A204.1 (cell line): ENCODE measurements around the gene FOXS1.
"Not testable (repeated sequence)": the region's sequence is repeated elsewhere in the genome, so short reads cannot be mapped to it uniquely, and the experiment has no call there.

ENCODE experiments used
- FAIRE-seq: peaks from 2 replicates; lab custom pipeline; 2012; peaks lifted over from hg19 to GRCh38; lab: Jason Lieb, UNC

Gene FOXS1

DNA sequence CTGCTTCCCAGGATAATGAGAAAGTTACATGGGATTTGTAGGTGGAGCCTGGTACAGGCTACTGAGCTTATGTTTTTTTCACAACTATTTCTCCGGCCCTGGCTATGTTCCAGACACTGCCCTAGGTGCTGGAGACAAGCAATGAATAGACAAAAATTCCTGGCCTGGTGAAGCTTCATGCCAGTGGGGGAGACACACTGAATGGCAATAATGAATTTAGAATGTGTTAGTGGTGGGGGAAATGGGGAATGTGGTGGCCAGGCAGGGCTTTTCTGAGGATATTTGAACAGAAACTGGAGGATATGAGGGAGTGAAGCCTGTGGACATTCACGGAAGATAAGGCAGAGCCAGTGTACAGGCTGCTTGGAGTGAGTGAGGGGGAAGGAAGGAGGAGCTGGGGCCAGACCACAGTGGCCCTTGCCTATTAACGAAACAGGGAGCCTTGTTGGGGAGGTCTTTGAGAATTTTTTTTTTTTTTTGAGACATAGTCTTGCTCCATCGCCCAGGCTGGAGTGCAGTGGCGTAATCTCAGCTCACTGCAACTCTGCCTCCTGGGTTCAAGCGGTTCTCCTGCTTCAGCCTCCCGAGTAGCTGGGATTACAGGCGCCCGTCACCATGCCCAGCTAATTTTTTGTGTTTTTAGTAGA, 6.6 kb downstream of the FOXS1 start:
- no peak for FAIRE-seq

DNA sequence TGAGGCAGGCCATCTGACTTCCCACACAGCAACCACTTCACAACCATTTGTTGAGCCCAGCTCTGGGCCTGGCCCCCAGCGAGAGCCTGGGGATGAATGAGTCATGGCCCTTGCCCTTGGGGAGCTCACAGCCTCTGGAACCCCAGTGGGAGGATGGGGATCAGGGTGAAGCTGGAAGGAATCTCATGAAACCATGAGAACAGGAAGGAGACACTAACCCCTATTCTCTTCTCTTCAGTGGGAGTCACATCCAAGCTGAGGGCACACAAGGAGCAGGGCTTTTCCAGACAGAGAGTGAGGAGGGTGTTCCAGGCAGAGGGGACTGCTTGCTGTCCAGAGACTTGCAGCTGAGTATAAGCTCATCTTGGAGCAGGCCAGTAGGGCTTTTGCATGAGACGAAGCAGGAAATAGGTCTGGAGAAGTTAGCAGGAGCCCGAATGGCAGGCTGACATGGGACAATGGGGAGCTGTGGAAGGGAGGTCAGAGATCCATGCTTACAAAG, 7.5 kb downstream of the FOXS1 start:
- no peak for FAIRE-seq

DNA sequence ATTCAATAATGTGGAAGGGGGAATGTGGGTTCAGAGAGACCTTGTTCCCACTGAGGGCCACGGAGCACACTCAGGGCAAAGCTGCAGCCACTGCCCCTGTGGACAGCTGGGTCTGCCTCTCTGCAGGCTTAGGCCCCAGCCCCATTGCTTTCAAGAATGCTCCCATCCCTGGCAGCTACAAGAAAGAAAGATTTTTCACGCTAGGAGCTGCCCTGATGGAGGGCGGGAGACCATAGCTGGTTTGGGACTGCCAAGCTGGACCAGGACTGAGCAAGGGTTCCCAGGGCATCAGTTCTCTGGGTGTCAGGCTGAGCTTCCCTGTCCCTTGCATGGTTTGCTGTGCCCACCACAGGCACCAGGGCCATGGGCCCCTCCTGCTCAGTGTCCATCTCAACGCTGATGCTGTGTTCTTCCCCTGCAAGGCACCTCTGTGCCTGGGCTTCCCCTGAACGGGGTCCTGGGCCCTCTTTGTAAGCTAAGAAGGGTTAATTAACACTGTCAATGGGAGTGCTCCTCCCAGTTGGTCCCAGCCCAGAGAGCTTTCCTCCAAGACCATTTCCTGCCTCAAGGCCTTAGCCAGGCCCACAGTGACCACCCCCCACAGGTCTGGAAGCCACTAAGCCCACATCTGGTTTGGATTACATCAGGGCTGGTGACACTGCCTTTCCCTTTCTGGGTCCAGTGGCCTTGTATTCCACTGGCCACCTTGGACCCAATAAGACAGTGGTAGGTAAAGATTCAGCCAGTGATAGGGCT, 8.4 kb downstream of the FOXS1 start:
- FAIRE-seq, result no peak

DNA sequence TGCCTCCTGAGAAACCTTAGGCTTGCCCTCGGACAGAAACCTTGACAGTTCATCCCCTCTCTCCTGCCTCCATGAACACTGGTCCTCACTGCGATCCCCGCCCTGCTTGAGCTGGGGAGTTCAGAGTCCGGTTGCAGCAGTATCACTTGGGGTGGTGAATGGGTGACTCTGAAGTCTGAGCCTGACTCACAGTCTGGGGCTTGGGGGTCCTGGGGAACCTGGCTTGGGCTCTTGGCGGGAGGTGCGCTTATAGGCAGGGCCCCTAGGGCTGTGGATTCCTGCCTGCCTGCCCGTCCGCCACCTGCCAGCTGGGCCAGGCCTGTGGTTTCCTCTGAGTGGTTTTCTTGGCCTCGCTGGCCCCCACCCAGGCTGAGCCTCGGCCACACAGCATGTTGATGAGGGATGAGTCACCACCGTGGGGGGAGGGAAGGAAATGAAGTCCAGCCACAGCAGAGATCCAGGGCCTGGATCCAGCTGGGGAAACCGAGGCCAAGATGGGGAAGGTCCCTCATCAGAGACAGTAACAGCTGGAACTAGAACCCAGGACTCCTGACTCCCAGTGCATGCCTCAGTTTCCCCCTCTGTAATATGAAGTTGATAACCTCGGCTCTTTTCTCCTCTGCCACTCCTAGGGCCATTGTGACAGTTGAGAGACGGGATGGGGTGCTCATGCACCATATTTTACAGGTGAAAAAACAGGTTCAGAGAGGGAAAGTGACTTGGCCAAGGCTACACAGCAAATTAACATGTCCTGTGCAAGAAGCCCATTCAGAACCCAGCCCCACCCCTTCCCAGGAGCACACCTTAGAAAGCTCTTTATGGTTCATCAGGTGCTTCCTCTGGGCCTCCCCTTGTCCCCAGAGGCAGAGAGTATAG, 9.2 kb downstream of the FOXS1 start:
- FAIRE-seq, result no peak

DNA sequence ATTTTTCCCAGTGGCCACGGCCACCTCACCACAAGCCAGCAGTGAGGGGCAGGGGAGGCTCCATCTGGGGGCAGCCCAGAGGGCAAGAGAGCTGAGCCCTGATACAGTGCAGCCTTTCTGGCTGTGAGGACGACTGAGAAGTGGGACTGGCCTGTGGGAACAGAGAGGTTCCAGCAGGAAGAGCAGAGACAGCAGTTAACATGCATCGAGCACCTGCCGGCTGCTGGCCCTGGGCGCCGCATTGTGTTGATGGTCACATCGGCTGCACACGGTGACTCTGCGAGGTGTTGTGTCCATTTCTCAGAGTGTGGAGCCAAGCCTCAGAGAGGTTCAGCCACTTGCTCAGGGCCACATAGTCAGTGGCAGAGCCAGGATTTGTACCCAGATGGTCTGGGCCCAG, 9.8 kb downstream of the FOXS1 start:
- no peak for FAIRE-seq

DNA sequence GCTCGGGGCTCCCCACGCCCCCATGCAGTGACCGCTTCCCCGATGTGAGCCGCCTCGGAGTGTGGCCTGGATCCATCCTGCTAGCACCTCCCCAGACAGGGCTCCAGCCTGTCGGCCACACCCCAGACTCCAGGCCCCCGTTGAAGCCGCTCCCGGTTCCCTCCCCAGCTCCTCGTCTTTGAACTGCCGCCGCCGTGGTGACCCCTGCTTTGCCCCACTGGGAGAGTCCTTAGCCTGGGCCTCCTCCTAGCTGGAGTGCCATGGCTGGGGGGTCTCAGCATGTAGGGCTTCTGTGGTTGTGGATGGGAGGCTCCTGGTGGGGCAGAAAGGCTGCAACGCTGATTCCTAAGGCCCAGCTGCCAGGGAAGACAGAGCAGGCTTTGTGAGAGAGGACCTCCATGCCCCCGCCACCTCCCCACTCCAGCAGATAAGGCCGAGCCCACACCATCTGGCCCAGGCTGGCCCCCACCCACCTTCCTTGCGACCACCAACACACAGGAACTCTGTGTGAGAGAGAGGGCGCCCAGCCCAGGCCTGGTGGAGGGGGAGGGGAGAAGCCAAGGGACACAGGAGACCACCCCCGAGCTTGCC, 11.4 kb downstream of the FOXS1 start:
- no peak for FAIRE-seq

DNA sequence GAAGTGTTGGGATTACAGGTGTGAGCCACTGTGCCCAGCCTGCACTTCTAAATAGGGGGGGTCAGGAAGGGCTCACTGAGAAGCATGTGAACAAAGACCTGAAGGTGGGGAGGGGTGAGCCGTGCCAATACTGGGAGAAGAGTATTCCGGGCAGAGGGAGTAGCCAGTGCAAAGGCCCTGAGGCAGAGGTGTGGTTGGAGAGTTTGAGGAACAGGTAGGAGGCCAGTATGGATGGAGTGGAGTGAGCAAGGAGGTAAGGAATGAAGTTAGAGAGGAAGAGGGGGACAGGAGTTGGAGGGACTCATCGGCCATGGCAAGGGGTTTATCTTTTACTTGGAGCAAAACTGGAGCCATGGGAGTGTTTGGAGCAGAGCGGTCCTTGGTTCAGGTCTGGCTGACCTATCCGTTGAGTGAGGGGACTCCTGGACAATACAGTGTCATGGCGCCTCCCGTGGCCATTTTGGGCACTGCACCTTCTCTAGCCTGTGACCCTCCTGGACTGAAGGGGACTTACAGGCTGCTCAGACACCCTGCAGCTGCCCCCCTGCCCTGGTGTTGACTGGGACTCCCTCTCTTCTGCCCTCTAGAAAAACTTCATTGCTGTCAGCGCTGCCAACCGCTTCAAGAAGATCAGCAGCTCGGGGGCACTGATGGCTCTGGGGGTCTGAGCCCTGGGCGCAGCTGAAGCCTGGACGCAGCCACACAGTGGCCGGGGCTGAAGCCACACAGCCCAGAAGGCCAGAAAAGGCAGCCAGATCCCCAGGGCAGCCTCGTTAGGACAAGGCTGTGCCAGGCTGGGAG, 12.1 kb downstream of the FOXS1 start:
- no peak for FAIRE-seq

DNA sequence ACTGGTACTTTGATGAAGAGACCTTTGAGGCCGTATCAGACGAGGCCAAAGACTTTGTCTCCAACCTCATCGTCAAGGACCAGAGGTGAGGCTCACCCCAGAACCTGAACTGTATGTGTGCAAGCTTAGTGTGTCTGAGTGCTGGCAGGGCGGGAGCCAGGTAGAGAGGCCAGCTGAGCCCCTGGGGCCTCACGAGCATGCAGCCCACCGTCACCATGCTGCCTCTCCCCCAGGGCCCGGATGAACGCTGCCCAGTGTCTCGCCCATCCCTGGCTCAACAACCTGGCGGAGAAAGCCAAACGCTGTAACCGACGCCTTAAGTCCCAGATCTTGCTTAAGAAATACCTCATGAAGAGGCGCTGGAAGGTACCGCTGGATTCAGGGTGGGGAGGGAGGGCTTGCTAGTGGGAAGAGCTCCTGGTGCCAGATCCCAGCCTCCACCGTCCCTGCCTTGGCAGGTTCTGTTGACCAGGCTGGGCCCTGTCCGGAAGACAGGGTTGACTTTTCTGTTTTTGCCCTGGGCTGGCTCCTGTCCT, 13.6 kb downstream of the FOXS1 start:
- no peak for FAIRE-seq

DNA sequence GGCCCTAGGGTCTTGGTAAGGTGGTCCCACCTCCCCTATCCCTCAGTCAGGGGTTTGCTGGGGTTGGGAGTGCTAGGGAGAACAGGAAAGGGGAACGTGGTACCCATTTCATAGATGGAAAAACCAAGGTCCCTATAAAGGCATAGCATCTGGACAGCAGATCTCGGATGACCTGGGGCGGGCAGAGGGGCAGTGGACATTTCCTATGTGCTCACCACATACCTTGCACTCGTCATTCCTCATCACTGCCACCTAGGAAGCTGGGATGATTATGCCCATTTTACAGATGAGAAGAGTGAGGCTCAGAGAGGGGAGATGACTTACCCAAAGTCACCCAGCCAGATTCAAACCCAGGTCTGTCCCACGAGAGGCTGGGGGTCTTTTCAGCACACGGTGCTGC, 14.2 kb downstream of the FOXS1 start:
- no peak for FAIRE-seq

DNA sequence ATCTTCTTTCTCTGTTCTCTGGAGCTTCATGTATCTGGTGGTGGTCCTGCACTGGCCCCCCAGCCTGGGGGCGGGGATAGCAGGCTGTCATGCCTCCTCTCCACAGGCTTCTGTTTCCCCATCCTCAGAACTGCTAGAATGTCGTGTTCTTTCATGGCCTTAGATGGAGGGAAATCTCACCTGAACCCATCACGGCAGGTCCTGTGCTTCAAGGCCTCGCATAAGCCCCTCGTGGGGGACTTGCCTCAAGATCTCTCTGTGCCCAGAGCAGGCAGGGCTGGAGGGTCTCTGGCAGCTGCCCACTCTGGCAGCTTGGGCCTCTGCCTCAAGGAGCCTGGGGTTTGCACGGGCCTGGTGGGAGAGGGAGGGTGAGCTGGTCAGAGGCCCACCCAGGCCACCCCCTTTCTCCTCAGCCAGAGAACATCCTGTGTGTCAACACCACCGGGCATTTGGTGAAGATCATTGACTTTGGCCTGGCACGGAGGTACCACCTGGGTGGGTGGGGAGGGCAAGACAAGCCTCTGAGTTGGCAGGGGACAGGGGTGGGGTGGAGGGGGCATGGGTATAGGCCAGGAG, 14.9 kb downstream of the FOXS1 start:
- FAIRE-seq, result no peak

DNA sequence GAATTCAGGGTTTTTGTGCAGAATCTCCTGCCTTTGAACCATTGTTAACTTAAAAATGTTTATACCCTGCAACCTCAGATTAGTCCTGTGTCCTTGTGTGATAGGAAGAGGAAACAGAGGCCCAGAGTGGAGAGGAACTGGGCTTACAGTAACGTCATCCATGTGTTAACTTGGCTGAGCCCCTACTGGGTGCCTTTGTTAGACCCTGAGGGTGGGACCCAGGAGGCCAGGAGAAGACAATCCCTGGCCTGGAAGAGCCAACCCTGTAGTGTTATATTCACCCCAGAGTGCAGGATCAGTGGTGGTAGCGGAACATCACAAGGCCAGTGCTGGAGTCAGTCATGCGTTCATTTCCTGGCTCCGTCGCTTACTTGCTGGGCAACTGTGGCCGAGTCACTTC, 15.7 kb downstream of the FOXS1 start:
- FAIRE-seq, result no peak

DNA sequence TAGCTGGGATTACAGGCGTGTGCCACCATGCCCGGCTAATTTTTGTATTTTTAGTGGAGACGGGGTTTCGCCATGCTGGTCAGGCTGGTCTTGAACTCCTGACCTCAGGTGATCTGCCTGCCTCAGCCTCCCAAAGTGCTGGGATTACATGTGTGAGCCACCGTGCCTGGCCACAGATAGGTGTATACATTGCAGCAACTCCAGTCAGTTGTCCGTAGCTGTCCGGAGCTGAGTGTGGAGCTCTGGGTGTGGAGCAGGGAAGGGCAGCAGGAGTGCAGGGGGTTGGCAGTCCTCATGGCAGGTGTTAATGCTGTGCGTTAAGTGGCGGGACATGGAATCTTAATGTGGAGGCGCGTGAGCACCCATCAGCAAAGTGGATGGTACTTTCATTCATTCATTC, 17.4 kb downstream of the FOXS1 start:
- not testable (repeated sequence) for FAIRE-seq

DNA sequence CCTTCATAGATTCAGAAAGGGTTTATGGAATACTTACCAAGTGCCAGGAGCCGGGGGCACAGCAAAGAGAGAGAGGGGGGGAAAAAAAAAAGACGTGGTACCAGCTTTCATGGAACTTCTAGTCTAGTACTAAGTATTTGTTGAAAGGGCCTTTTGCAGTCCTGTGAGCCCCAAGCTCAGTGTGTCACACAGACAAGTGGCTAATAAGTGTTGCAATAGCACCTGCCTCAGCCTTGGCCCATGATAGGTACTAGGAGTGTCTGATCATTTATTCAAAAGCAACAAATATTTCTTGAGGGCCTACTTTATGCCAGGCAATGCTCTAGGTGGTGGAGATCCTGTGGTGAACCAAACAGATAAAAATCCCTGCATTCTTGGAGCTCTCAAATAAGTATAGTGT, 18.3 kb downstream of the FOXS1 start:
- no peak for FAIRE-seq

DNA sequence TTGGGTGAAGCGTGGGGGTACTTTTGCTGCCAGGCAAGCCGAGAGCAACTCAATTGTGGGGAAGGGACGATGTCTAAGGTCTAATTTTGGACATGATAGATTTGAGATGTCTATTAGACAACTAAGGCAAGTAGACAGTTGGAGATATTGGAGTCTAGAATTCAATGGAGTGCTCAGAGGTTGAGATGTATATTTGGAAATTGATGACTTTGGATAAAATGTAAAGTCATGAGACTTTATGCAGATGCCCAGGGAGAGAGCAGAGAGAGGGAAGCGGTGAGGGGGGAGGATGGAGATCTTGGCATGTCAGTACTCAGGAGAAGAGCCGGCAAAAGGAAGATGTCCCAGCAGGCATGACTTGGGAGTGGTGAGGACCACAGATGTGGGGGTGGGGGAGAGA, 19.3 kb downstream of the FOXS1 start:
- FAIRE-seq, result no peak

DNA sequence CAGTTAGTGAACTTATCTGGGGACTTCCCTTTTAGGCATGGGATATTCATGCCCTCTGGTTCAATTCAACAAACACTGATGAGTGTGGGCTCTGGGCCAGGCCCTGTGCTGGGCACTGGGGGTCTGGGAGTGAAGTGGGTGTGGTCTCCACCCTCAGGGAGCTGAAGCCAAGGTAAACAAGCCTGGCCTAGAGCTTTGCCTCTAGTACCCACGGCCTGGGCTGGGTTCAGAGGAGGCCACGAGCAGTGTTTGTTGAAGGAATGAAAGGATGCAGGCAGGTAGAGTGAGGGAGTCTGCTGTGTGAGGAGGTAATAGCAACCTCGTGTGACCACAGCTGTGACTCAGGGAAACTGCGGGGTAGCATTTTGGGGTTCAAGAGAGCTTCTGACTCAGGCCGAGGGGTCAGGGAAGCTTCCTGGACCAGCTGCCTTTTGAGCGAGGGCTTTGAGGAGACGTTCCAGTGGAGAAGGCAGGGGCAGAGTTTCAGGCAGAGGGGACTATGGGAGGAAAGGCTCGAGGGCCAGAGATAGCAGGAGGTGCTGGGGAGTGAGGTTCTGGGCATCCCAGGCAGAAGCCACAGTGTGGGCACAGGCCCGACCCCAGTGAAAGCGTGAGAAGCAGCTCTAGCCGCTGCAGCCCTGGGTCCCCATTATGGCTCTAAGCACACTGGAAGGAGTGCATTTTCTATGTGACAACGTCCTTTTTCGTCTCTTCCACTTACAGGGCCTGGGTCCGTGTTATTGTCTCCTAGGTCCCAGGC, 20.7 kb downstream of the FOXS1 start:
- no peak for FAIRE-seq

DNA sequence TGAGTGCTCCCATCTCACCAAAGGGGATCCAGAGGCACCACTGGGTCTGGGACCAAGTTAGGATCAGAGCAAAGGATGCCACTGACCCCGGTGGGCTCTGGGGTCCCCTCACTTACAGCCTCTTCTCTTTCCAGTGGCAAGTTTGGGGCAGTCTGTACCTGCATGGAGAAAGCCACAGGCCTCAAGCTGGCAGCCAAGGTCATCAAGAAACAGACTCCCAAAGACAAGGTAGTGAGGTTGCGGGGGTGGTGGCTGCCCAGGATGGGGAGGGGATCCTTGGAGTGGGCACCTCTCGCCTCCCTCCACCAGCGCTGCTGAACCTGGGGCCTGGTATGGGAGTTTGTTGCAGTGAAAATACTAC, 21.3 kb downstream of the FOXS1 start:
- FAIRE-seq, result no peak

DNA sequence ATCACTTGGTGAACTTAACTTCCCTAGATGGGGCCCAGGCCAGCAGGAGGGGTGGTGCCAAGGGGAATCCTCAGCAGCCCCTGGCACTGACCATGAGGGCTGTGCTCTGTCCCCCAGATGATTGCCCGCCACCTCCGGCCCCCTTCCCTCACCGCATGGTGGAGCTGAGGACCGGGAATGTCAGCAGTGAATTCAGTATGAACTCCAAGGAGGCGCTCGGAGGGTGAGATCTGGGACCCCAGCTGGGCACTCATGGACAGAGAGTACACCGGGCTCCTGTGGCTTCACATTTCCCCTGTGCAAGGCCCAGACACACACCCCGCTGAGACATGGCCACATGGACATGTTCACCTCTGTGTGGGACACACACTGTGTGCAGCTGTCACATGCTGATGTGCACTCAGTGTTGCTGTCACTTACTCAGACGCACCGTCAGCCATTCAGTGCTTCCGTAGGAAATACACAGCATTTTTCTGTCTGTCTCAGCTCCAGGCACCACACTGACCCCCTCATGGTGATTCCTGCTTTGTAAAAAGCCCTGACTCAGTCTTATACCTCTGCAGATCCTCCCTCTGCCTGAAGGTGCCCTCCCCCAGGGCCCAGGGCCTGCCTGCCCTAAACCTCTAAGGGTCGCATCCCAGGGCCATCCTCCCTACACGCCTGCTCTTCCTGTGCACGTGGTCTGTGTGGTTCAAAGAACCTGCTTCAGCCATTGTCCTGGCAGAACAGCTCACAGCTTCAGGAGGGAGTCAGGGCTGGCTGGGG, 21.9 kb downstream of the FOXS1 start:
- no peak for FAIRE-seq

DNA sequence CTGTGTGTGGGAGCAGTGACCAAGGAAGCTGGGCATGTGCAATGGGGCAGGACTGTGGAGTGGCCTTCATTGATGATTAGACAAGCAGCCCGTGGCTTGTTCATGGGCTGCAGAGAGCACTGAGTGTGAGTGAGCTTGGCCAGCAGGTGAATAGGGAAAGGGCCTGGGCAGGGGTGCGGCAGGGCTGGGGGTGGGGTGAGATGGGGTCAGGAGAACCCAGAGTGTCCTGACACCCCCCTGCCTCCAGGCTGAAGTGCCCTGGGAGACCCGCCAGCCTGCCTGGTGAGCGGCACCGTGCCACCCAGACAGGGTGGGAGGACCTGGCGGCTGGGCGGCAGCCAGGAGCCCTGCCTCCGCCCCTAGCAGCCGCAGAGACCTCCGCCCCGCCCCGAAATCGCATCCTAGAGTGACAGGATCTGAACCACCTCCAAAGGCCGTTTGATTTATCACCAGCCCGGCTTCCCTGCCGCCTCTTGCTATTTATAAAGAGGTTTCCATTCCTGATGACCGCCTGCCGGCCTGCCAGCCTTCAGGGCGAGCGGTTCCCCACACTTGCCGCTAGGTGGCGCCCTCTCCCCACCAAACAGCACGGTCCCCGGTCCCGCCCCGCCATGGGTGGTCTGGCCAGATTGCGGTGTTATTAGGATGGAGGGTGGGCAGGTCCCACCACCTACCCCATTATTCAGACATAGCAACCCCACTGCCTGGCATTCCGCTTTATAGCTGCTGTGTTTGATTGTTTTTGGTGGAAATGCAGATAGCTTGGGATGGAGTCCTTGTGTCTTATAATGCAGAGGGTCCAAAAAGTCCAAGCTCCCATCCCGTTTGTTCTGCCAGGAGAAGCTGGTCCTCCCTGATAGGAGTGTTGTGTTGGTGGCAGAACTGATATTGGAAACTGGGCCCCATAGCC, 22.7 kb downstream of the FOXS1 start:
- no peak for FAIRE-seq

DNA sequence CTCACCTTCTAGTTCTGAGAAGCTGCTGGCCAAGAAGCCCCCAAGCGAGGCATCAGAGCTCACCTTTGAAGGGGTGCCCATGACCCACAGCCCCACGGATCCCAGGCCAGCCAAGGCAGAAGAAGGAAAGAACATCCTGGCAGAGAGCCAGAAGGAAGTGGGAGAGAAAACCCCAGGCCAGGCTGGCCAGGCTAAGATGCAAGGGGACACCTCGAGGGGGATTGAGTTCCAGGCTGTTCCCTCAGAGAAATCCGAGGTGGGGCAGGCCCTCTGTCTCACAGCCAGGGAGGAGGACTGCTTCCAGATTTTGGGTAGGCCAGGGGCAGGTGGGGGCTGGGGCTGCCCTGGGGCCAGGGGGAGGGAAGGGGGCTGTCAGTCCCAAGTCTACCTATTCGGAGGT, 24.0 kb downstream of the FOXS1 start:
- no peak for FAIRE-seq
